ENCODE data around the gene KIF2C. TPM values are rescaled to one million over a fixed set of nuclear protein-coding genes. Genes with fewer than 3 reads are reported as not detected.

KIF2C gene
- total and polyA plus RNA-seq, 9 of the 15 experiments (the other 6 are each of a cell fraction or from before 2014, with no cell fraction given) = 84.9 to 226 (median 169) TPM

DNA sequence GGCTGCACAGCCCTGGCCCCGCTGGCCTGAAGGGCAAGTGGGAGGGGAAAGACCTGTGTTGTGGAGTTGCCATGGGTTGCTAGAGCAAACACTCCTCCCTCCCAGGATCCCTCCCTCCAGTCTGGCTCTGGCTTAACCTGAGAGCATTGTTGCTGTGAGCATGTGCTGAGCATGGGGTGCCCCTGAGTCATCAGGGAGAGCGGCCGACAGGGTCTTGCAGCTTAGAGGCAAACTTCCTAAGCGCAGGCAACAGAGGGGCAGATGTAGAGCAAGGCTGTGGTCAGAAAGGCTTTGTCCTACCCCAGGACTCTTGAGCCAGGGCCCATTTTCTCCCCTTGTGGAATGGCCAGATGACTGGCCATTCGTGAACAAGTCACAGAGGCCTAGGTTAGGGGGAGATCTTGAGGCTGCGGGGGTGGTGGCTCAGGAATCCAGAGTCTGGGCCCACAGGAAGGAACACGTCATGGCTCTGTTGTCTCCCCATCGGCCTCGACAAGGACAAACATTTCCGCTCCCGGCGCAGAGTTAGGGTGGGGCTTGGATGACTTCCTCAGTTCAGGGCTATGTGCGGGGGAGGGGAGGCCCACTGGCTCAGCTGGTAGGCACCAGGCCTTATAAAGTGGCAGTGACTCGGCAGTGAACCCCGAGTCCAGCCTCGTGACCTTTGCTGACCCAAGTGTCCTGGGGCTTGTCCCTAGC is 67.9 kb downstream of the KIF2C start (continued):
- TF ChIP-seq ELF4 (CRISPR knock-in tag; IDR thresholded peaks at IDR 0.05) (peak; percentile 53; the same call in 1 of the 2 replicates), NFATC3 (IDR thresholded peaks at IDR 0.05) (peak; percentile 72; the same call in 1 of the 2 replicates), NR2C1 (IDR thresholded peaks at IDR 0.05) (no peak), NR2C1 (tag; IDR thresholded peaks at IDR 0.05) (peak; percentile 54), KLF6 (CRISPR knock-in tag; IDR thresholded peaks at IDR 0.05; ENCODE audit: borderline replicate concordance) (peak; percentile 60; the same call in 1 of the 2 replicates), ZNF232 (CRISPR knock-in tag; IDR thresholded peaks at IDR 0.05) (peak; percentile 86; the same call in 1 of the 2 replicates), DPF2 (IDR thresholded peaks at IDR 0.05) (peak; percentile 95), TEAD1 (CRISPR knock-in tag; IDR thresholded peaks at IDR 0.05) (peak; percentile 76 to 91), FOXJ3 (CRISPR knock-in tag; IDR thresholded peaks at IDR 0.05) (peak; percentile 100), SREBF1 (IDR thresholded peaks at IDR 0.05; ENCODE audit: borderline replicate concordance, low read depth, low read length) (no peak), SMAD3 (CRISPR knock-in tag; conservative IDR thresholded peaks at IDR 0.05) (peak; percentile 88), NCOR1 (IDR thresholded peaks at IDR 0.05) (peak; percentile 74), ZNF408 (CRISPR knock-in tag; IDR thresholded peaks at IDR 0.05; ENCODE audit: low read depth) (no peak), NFE2 (IDR thresholded peaks at IDR 0.05; ENCODE audit: low read depth) (peak; percentile 81), ZFPM2 (CRISPR knock-in tag; IDR thresholded peaks at IDR 0.05) (no peak), ZNF311 (CRISPR knock-in tag; IDR thresholded peaks at IDR 0.05) (peak; percentile 84; the same call in 1 of the 2 replicates), GTF2E2 (tag; IDR thresholded peaks at IDR 0.05) (peak; percentile 93), ZNF12 (CRISPR knock-in tag; IDR thresholded peaks at IDR 0.05) (no peak), SP1 (CRISPR knock-in tag; IDR thresholded peaks at IDR 0.05) (peak; percentile 44), HDAC2 (IDR thresholded peaks at IDR 0.05) (peak; percentile 84), ILF3 (IDR thresholded peaks at IDR 0.05; ENCODE audit: borderline replicate concordance) (no peak), MTA2 (IDR thresholded peaks at IDR 0.05; ENCODE audit: low read depth) (peak; percentile 5; the same call in 1 of the 2 replicates)
- TF ChIP-seq, protein P1, sequence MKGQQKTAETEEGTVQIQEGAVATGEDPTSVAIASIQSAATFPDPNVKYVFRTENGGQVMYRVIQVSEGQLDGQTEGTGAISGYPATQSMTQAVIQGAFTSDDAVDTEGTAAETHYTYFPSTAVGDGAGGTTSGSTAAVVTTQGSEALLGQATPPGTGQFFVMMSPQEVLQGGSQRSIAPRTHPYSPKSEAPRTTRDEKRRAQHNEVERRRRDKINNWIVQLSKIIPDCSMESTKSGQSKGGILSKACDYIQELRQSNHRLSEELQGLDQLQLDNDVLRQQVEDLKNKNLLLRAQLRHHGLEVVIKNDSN (CRISPR knock-in tag; IDR thresholded peaks at IDR 0.05) = peak; percentile 60; the same call in 1 of the 2 replicates
- TF ChIP-seq, protein P2, sequence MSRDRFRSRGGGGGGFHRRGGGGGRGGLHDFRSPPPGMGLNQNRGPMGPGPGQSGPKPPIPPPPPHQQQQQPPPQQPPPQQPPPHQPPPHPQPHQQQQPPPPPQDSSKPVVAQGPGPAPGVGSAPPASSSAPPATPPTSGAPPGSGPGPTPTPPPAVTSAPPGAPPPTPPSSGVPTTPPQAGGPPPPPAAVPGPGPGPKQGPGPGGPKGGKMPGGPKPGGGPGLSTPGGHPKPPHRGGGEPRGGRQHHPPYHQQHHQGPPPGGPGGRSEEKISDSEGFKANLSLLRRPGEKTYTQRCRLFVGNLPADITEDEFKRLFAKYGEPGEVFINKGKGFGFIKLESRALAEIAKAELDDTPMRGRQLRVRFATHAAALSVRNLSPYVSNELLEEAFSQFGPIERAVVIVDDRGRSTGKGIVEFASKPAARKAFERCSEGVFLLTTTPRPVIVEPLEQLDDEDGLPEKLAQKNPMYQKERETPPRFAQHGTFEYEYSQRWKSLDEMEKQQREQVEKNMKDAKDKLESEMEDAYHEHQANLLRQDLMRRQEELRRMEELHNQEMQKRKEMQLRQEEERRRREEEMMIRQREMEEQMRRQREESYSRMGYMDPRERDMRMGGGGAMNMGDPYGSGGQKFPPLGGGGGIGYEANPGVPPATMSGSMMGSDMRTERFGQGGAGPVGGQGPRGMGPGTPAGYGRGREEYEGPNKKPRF (IDR thresholded peaks at IDR 0.05; ENCODE audit: low read depth, low read length) = no peak
- TF ChIP-seq, protein P3, sequence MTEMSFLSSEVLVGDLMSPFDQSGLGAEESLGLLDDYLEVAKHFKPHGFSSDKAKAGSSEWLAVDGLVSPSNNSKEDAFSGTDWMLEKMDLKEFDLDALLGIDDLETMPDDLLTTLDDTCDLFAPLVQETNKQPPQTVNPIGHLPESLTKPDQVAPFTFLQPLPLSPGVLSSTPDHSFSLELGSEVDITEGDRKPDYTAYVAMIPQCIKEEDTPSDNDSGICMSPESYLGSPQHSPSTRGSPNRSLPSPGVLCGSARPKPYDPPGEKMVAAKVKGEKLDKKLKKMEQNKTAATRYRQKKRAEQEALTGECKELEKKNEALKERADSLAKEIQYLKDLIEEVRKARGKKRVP (CRISPR knock-in tag; IDR thresholded peaks at IDR 0.05) = peak; percentile 71

Measured in K562 (cell line).